H1 (cell line): ENCODE results near the gene TAGLN2. TPM values are rescaled to one million over a fixed set of nuclear protein-coding genes. Genes with fewer than 3 reads are reported as not detected.

Experiments
- E2F6 ChIP-seq: IDR thresholded peaks from 2 replicates; pipeline ENCODE4 v1.6.1; 2012; ENCODE audit warnings: inconsistent platforms
- polyA plus RNA-seq, 7 experiments: library from polyadenylated mRNA; depleted of rRNA in 3 of 7; stranded (reverse) in 5 of 7; unstranded in 2 of 7; fragments of >200 nt in 5 of 7; fragments of 200-250 nt in 2 of 7; gene quantifications; 1 replicate in 5 of 7; 2 replicates in 1 of 7; 4 replicates in 1 of 7; pipeline versions ENCODE4 v1.2.1 to v1.2.3, GENCODE V29; 2011 to 2013; ENCODE audit warnings: missing spikeins in 2 of 7, mixed read lengths in 2 of 7
- total RNA-seq: library from RNA; stranded (reverse); fragmentation: NEBNext Ultra II Directional; extraction: Animal tissue kit (Norgen Biotek cat#: 25700); gene quantifications from 2 replicates; pipeline ENCODE4 v1.2.1, GENCODE V29; 2021
- TF ChIP-seq, protein P1 (sequence below): fragments of 300-600 bp; sonication (generic); IDR thresholded peaks from 2 replicates; pipeline ENCODE4 v1.7.1; 2012; ENCODE audit warnings: low read length, moderate library complexity, mild to moderate bottlenecking, inconsistent platforms; ENCODE audit not compliant: insufficient replicate concordance

TAGLN2 gene
- total and polyA plus RNA-seq, 2 of the 8 experiments (the other 6 are each of a cell fraction or from before 2014, with no cell fraction given), result 93.0 to 114 TPM

- TF ChIP-seq, protein P1, sequence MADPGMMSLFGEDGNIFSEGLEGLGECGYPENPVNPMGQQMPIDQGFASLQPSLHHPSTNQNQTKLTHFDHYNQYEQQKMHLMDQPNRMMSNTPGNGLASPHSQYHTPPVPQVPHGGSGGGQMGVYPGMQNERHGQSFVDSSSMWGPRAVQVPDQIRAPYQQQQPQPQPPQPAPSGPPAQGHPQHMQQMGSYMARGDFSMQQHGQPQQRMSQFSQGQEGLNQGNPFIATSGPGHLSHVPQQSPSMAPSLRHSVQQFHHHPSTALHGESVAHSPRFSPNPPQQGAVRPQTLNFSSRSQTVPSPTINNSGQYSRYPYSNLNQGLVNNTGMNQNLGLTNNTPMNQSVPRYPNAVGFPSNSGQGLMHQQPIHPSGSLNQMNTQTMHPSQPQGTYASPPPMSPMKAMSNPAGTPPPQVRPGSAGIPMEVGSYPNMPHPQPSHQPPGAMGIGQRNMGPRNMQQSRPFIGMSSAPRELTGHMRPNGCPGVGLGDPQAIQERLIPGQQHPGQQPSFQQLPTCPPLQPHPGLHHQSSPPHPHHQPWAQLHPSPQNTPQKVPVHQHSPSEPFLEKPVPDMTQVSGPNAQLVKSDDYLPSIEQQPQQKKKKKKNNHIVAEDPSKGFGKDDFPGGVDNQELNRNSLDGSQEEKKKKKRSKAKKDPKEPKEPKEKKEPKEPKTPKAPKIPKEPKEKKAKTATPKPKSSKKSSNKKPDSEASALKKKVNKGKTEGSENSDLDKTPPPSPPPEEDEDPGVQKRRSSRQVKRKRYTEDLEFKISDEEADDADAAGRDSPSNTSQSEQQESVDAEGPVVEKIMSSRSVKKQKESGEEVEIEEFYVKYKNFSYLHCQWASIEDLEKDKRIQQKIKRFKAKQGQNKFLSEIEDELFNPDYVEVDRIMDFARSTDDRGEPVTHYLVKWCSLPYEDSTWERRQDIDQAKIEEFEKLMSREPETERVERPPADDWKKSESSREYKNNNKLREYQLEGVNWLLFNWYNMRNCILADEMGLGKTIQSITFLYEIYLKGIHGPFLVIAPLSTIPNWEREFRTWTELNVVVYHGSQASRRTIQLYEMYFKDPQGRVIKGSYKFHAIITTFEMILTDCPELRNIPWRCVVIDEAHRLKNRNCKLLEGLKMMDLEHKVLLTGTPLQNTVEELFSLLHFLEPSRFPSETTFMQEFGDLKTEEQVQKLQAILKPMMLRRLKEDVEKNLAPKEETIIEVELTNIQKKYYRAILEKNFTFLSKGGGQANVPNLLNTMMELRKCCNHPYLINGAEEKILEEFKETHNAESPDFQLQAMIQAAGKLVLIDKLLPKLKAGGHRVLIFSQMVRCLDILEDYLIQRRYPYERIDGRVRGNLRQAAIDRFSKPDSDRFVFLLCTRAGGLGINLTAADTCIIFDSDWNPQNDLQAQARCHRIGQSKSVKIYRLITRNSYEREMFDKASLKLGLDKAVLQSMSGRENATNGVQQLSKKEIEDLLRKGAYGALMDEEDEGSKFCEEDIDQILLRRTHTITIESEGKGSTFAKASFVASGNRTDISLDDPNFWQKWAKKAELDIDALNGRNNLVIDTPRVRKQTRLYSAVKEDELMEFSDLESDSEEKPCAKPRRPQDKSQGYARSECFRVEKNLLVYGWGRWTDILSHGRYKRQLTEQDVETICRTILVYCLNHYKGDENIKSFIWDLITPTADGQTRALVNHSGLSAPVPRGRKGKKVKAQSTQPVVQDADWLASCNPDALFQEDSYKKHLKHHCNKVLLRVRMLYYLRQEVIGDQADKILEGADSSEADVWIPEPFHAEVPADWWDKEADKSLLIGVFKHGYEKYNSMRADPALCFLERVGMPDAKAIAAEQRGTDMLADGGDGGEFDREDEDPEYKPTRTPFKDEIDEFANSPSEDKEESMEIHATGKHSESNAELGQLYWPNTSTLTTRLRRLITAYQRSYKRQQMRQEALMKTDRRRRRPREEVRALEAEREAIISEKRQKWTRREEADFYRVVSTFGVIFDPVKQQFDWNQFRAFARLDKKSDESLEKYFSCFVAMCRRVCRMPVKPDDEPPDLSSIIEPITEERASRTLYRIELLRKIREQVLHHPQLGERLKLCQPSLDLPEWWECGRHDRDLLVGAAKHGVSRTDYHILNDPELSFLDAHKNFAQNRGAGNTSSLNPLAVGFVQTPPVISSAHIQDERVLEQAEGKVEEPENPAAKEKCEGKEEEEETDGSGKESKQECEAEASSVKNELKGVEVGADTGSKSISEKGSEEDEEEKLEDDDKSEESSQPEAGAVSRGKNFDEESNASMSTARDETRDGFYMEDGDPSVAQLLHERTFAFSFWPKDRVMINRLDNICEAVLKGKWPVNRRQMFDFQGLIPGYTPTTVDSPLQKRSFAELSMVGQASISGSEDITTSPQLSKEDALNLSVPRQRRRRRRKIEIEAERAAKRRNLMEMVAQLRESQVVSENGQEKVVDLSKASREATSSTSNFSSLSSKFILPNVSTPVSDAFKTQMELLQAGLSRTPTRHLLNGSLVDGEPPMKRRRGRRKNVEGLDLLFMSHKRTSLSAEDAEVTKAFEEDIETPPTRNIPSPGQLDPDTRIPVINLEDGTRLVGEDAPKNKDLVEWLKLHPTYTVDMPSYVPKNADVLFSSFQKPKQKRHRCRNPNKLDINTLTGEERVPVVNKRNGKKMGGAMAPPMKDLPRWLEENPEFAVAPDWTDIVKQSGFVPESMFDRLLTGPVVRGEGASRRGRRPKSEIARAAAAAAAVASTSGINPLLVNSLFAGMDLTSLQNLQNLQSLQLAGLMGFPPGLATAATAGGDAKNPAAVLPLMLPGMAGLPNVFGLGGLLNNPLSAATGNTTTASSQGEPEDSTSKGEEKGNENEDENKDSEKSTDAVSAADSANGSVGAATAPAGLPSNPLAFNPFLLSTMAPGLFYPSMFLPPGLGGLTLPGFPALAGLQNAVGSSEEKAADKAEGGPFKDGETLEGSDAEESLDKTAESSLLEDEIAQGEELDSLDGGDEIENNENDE, result no peak
- TF ChIP-seq E2F6, result no peak
- TF ChIP-seq, all 59 proteins: peak for 0
Measured at GRCh38 chr1:159930216-159930615, 4.9 kb upstream of the TAGLN2 start (continued).
